ENCODE measurements around the gene SECISBP2L.

Gene SECISBP2L

DNA sequence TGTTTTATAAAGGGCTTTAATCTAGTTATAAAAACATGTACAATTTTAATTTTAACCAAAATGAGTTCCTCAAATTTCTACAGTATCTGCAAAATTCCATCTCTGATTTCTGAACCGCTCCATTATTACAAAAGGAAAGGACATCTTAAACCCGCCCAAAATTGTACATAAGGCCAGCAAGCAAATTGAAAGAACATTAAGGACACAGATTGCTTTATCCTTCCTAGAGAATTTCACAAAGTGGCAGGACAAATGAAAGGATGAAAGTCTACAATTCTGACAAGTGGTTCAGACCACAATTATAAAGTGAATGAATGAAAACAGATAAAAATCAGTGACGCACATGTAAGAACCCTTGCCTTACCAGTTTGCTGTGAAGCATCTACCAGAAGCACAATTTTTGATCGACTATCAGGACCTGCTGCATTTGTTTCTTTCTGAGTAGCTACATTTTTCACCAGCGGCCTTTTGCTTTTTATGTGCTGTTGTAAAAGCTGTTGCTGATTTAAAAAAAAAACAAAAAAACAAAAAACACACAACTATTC lies 13.6 kb downstream of the SECISBP2L start:
- no peak for DNase-seq (ENCODE audit: low read depth)
- H3K4me3 ChIP-seq (ENCODE audit: low read length) = no peak overlapping the region
- TF ChIP-seq, protein P1, sequence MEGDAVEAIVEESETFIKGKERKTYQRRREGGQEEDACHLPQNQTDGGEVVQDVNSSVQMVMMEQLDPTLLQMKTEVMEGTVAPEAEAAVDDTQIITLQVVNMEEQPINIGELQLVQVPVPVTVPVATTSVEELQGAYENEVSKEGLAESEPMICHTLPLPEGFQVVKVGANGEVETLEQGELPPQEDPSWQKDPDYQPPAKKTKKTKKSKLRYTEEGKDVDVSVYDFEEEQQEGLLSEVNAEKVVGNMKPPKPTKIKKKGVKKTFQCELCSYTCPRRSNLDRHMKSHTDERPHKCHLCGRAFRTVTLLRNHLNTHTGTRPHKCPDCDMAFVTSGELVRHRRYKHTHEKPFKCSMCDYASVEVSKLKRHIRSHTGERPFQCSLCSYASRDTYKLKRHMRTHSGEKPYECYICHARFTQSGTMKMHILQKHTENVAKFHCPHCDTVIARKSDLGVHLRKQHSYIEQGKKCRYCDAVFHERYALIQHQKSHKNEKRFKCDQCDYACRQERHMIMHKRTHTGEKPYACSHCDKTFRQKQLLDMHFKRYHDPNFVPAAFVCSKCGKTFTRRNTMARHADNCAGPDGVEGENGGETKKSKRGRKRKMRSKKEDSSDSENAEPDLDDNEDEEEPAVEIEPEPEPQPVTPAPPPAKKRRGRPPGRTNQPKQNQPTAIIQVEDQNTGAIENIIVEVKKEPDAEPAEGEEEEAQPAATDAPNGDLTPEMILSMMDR (conservative IDR thresholded peaks at IDR 0.05; ENCODE audit: low read depth, low read length) = no peak

DNA sequence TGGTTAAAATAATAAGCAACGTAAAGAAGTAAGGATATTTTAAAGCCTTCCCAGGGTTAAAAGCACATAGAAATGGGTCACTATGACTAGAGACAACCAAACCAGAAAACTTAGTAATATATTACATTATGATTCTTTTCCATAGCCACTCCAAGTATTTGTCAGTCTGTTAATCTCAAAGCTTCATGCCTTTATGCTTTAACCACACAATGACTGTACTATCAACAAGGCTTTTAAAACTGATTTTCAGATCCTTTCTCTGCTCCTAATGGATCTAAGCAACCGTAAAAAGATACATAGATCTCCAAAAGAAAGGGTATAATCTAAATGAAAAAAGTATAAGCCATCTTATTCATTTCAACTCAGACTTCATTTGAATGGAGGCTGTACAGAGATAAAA lies 14.4 kb downstream of the SECISBP2L start:
- TF ChIP-seq, protein P1 (conservative IDR thresholded peaks at IDR 0.05; ENCODE audit: low read depth, low read length) = no peak
- no peak overlapping the region for H3K4me3 ChIP-seq (ENCODE audit: low read length)
- no peak for DNase-seq (ENCODE audit: low read depth)

DNA sequence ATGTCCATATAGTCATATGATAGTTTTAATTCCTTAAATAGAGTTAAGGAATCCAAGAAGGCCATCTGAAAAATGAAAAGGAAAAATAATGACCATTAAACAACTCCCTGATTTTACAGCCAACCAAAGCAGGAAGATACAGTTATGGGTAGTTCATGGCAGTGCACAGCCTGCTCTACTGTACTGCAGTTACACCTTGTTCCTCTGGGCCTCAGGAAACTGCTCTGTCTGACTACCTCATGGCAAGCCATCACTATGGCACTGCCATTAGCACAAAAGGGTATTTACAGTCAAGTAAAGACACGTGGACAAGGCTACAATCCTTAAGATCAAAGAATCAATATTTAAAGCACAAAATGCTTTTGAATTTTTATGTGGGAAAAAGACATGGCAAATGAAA lies 19.5 kb downstream of the SECISBP2L start:
- no peak overlapping the region for H3K4me3 ChIP-seq (ENCODE audit: low read length)
- no peak for DNase-seq (ENCODE audit: low read depth)
- TF ChIP-seq, protein P1 (conservative IDR thresholded peaks at IDR 0.05; ENCODE audit: low read depth, low read length) = no peak

DNA sequence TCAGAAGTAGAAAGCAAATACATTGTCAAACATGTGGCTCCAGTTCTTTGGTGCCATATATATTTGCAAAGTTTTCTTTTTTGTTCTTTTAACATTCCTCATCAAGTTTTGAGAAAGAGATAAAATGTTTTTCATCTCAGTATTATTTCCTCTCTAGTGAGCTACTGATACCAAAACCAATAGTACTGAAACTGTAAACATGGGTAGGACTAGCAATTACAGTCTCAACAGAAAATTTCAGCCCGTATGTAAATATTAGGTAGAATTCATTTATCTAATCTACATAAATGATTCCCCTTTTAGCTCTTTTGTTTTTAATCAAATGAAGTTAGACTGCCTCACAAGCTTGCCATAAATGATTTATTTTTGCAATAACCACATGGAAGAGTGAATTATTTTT lies 21.4 kb downstream of the SECISBP2L start:
- no peak for DNase-seq (ENCODE audit: low read depth)
- TF ChIP-seq, protein P1 (conservative IDR thresholded peaks at IDR 0.05; ENCODE audit: low read depth, low read length) = no peak
- no peak overlapping the region for H3K4me3 ChIP-seq (ENCODE audit: low read length)

DNA sequence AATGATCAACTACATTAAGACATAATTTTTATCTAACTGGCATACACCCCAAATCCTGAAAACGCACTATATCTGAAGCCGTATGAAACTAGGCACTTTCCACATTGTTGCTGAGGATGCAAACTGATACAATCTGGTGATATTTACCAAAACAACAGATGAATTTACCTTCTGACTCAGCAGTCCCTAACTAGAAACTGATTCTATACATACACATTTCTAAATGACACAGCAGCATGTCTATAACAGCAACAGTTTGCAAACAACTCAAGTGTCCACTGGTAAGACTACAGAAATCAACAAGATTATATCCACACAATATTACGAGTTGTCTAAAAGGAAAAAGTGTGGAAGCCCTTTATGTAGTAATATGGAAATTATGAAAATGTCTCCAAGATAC lies 22.9 kb downstream of the SECISBP2L start:
- H3K4me3 ChIP-seq (ENCODE audit: low read length) = no peak overlapping the region
- TF ChIP-seq, protein P1 (conservative IDR thresholded peaks at IDR 0.05; ENCODE audit: low read depth, low read length) = no peak
- no peak for DNase-seq (ENCODE audit: low read depth)

DNA sequence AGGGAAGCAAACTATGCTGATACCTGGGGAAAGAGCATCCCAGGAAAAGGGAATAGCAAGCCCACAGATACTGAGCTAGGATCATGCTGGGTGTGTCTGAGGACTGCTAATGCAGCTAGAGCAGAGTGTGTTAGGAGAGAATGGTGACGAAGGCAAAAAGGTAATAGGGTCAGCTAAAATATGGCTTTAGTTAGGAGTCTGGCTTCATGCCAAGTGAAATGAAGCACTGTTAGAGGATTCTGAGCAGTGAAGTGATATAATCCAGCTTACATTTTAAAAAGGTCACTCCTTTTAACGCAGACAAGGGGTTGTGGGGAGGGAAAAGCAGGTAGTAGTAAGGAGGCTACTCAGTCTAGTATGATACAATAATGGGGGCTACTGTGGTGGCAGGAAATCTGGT lies 30.4 kb downstream of the SECISBP2L start:
- TF ChIP-seq, protein P1 (conservative IDR thresholded peaks at IDR 0.05; ENCODE audit: low read depth, low read length) = no peak
- DNase-seq (ENCODE audit: low read depth) = no peak

DNA sequence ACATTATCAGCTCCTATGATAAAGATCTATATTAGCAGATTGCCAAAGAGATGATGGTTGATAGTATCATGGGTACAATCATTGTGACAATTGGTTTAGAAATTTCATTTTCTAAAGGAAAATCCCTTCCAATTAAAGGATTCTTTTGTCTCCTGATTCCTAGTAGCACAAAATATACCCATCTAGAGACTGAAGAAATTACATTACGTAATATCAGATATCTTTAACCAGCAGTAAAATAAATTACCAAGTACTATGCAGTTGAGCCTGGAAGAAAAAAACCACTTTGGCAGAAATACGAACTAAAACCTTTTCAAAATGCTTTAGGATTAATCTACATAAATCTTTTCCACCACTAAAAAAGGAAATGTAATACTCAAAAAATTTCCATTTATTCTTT lies 46.9 kb downstream of the SECISBP2L start:
- DNase-seq (ENCODE audit: low read depth) = no peak
- no peak overlapping the region for H3K4me3 ChIP-seq (ENCODE audit: low read length)

More for the DNA sequence above, 30.4 kb downstream of the SECISBP2L start:
- H3K4me3 ChIP-seq (ENCODE audit: low read length) = no peak overlapping the region

More for the DNA sequence above, 46.9 kb downstream of the SECISBP2L start:
- TF ChIP-seq, protein P1 (conservative IDR thresholded peaks at IDR 0.05; ENCODE audit: low read depth, low read length) = no peak

Measured in retinal pigment epithelial cell (primary cell).